ENCODE data around the gene F2RL1.
"Not testable (repeated sequence)": the region's sequence is repeated elsewhere in the genome, so short reads cannot be mapped to it uniquely, and the experiment has no call there.

Gene F2RL1

DNA sequence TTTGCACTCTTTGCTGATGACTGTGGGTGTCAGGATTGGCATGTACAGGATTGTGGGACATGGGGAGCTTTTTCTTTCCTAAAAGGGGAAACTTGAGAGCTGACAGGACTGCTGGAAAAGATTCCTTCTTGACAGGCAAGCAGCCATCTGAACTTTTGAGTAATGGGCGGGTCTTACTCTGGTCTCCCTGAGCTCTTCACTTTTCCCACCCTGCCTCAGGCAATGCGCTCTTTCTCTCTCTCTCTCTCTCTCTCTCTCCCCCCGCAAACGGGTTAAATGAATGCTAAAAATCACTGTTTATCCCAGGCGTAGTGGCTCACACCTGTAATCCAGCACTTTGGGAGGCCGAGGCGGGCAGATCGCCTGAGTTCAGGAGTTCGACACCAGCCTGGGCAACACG is 37.1 kb upstream of the F2RL1 start:
- no peak overlapping the region for H2AFZ ChIP-seq

DNA sequence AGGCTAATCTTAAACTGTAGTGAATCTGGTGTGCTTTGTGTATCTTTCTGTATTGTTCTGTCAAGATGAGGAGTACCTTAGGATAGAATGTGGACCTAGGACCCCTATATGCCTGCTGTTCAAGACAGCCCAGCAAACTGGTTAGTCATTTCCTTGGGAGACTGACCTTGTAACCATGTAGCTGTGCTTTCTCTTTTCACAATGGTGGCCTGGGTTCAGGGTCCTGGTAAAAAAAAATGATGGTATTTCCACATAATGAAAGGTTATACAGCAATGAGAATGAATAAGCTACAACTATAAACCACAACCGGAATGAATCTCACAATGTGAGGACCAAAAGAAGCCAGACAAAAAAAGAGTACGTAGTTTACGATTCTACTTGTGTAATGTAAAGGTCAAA is 36.4 kb upstream of the F2RL1 start:
- Histone ChIP-seq H2AFZ (no peak overlapping the region), H3K4me3 (ENCODE audit: low read depth, low read length) (no peak overlapping the region), H3K36me3 (ENCODE audit: control insufficient read depth, insufficient read depth, low read length) (no peaks in the 10 kb centered on the region), H3K9me3 (ENCODE audit: control insufficient read depth, low read length) (no peaks in the 10 kb centered on the region), H3K4me2 (ENCODE audit: low read length) (no peak overlapping the region), H3K4me1 (no peaks in the 10 kb centered on the region), H3K79me2 (no peaks in the 10 kb centered on the region), H3K9ac (no peak overlapping the region), H3K27ac (no peak overlapping the region), H3K27me3 (ENCODE audit: control insufficient read depth, insufficient read depth, low read length) (no peaks in the 10 kb centered on the region)
- TF ChIP-seq, protein P1, sequence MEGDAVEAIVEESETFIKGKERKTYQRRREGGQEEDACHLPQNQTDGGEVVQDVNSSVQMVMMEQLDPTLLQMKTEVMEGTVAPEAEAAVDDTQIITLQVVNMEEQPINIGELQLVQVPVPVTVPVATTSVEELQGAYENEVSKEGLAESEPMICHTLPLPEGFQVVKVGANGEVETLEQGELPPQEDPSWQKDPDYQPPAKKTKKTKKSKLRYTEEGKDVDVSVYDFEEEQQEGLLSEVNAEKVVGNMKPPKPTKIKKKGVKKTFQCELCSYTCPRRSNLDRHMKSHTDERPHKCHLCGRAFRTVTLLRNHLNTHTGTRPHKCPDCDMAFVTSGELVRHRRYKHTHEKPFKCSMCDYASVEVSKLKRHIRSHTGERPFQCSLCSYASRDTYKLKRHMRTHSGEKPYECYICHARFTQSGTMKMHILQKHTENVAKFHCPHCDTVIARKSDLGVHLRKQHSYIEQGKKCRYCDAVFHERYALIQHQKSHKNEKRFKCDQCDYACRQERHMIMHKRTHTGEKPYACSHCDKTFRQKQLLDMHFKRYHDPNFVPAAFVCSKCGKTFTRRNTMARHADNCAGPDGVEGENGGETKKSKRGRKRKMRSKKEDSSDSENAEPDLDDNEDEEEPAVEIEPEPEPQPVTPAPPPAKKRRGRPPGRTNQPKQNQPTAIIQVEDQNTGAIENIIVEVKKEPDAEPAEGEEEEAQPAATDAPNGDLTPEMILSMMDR (IDR thresholded peaks at IDR 0.05), result no peak

More for the DNA sequence above, 37.1 kb upstream of the F2RL1 start:
- Histone ChIP-seq H3K27ac (no peak overlapping the region), H3K4me3 (ENCODE audit: low read depth, low read length) (no peak overlapping the region), H3K27me3 (ENCODE audit: control insufficient read depth, insufficient read depth, low read length) (no peaks in the 10 kb centered on the region), H3K9ac (no peak overlapping the region), H3K4me2 (ENCODE audit: low read length) (no peak overlapping the region), H3K36me3 (ENCODE audit: control insufficient read depth, insufficient read depth, low read length) (no peaks in the 10 kb centered on the region), H3K9me3 (ENCODE audit: control insufficient read depth, low read length) (no peaks in the 10 kb centered on the region), H3K79me2 (no peaks in the 10 kb centered on the region), H3K4me1 (no peaks in the 10 kb centered on the region)
- TF ChIP-seq, protein P1 (IDR thresholded peaks at IDR 0.05), result no peak

DNA sequence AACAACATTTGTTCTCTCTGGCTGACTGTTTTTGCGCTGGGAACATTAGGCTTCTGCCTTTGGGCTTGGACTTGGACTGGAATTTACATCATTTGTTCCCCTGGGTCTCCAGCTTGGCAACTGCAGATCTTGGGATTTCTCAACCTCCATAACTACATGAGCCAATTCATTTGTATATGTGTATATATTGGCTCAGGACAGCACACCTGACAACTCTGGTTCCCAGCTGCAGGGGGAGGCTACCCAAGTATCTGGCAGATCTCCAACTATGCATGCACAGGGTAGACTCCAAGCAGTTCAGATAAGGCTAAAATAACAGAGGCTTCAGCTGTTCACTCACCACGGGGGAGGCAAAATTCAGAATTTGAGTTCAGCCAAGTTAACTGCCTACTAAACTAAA is 31.6 kb upstream of the F2RL1 start:
- Histone ChIP-seq H3K4me3 (ENCODE audit: low read depth, low read length) (no peak overlapping the region), H3K4me1 (no peaks in the 10 kb centered on the region), H3K27me3 (ENCODE audit: control insufficient read depth, insufficient read depth, low read length) (no peaks in the 10 kb centered on the region), H3K9ac (no peak overlapping the region), H2AFZ (no peak overlapping the region), H3K36me3 (ENCODE audit: control insufficient read depth, insufficient read depth, low read length) (no peaks in the 10 kb centered on the region), H3K27ac (no peak overlapping the region), H3K4me2 (ENCODE audit: low read length) (no peak overlapping the region), H3K79me2 (no peaks in the 10 kb centered on the region), H3K9me3 (ENCODE audit: control insufficient read depth, low read length) (no peaks in the 10 kb centered on the region)
- TF ChIP-seq, protein P1 (IDR thresholded peaks at IDR 0.05), result no peak

DNA sequence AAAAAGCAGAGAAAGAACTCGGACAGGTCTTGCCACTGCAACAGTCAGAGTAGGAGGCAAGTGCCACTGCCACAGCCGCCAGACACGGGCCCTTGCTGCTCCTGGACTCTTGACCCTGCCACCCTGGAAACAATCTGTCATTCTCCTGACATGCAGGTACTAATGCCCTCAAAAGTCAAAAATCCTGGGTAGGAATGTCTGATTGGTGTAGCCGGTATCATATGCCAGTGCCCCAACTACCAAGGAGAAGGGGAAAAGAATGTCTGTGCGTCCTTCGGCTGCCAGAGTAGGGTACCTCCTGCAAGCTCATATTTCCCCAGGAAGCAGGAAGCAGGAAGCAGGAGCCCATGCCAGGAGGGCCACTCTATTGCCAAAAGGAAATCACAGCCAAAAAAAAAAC is 30.5 kb upstream of the F2RL1 start:
- no peaks in the 10 kb centered on the region for H3K4me1 ChIP-seq
- no peak overlapping the region for H2AFZ ChIP-seq
- no peaks in the 10 kb centered on the region for H3K79me2 ChIP-seq
- H3K27ac ChIP-seq, result no peak overlapping the region
- TF ChIP-seq, protein P1 (IDR thresholded peaks at IDR 0.05), result no peak
- H3K36me3 ChIP-seq (ENCODE audit: control insufficient read depth, insufficient read depth, low read length), result no peaks in the 10 kb centered on the region
- no peaks in the 10 kb centered on the region for H3K9me3 ChIP-seq (ENCODE audit: control insufficient read depth, low read length)
- H3K4me3 ChIP-seq (ENCODE audit: low read depth, low read length), result no peak overlapping the region
- no peaks in the 10 kb centered on the region for H3K27me3 ChIP-seq (ENCODE audit: control insufficient read depth, insufficient read depth, low read length)
- no peak overlapping the region for H3K4me2 ChIP-seq (ENCODE audit: low read length)
- H3K9ac ChIP-seq, result no peak overlapping the region

DNA sequence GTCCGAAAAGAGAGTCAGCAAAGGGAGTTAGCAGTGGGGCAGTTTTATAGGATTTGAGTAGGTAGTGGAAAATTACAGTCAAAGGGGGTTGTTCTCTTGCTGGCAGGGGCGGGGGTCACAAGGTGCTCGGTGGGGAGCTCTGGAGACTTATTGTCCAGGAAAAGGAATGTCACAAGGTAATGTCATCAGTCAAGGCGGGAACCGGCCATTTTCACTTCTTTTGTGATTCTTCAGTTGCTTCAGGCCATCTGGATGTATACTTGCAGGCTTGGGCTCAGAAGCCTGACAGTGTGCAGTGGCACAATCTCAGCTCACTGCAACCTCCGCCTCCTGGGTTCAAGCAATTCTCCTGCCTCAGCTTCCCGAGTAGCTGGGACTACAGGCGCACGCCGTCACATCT is 29.6 kb upstream of the F2RL1 start:
- not testable (repeated sequence) for H3K9ac ChIP-seq; H3K36me3 ChIP-seq (ENCODE audit: control insufficient read depth, insufficient read depth, low read length); H3K27ac ChIP-seq; H3K27me3 ChIP-seq (ENCODE audit: control insufficient read depth, insufficient read depth, low read length); H3K79me2 ChIP-seq; H2AFZ ChIP-seq; H3K4me2 ChIP-seq (ENCODE audit: low read length); H3K4me1 ChIP-seq; H3K4me3 ChIP-seq (ENCODE audit: low read depth, low read length); H3K9me3 ChIP-seq (ENCODE audit: control insufficient read depth, low read length)

Data from parathyroid adenoma (tissue), 2 donors.